NCI-H446 (cell line): Measurements from ENCODE around the gene DENND4A.

Experiments
- DNase-seq, 2 experiments: peaks; one replicate each; lab custom pipeline; 2025; lab: John Stamatoyannopoulos, UW

The DENND4A gene

GRCh38 chr15:65792138-65792987 is at the start of gene DENND4A:
Gene DENND4A (minus strand): TSS chr15:65792293. CDS start chr15:65756450, 35,843 bp downstream.
- peak; percentile 96 to 98 for DNase-seq

- DNase-seq: no peak
Observed at GRCh38 chr15:65841121-65841930, 49.2 kb upstream of the DENND4A start.

- no peak for DNase-seq
Observed at GRCh38 chr15:65839985-65840384, 47.9 kb upstream of the DENND4A start.

GRCh38 chr15:65839354-65839901 is 47.3 kb upstream of the DENND4A start:
- no peak for DNase-seq

GRCh38 chr15:65837301-65838294 is 45.5 kb upstream of the DENND4A start:
- no peak for DNase-seq

GRCh38 chr15:65836665-65837064 is 44.6 kb upstream of the DENND4A start:
- DNase-seq: no peak

- DNase-seq: peak in 1 of 2 experiments; percentile 37
Observed at GRCh38 chr15:65835447-65835846, 43.4 kb upstream of the DENND4A start.

GRCh38 chr15:65834603-65835282 is 42.6 kb upstream of the DENND4A start:
- no peak for DNase-seq

GRCh38 chr15:65833501-65834205 is 41.6 kb upstream of the DENND4A start:
- peak in 1 of 2 experiments; percentile 0 for DNase-seq

- peak; percentile 86 to 94 for DNase-seq
Observed at GRCh38 chr15:65832549-65833364, 40.7 kb upstream of the DENND4A start.

- peak in 1 of 2 experiments; percentile 1 for DNase-seq
Observed at GRCh38 chr15:65829130-65829764, 37.2 kb upstream of the DENND4A start.

- no peak for DNase-seq
Observed at GRCh38 chr15:65828585-65828984, 36.5 kb upstream of the DENND4A start.

GRCh38 chr15:65827065-65827464 is 35.0 kb upstream of the DENND4A start:
- DNase-seq: no peak

- DNase-seq: no peak
Observed at GRCh38 chr15:65824941-65825544, 33.0 kb upstream of the DENND4A start.

GRCh38 chr15:65824031-65824743 is 32.1 kb upstream of the DENND4A start:
- peak in 1 of 2 experiments; percentile 46 for DNase-seq

- no peak for DNase-seq
Observed at GRCh38 chr15:65822316-65822715, 30.2 kb upstream of the DENND4A start.

- DNase-seq: no peak
Observed at GRCh38 chr15:65821070-65821469, 29.0 kb upstream of the DENND4A start.

GRCh38 chr15:65819563-65819960 is 27.5 kb upstream of the DENND4A start:
- DNase-seq: no peak
